ENCODE measurements around the gene TBC1D10A. TPM values are rescaled to one million over a fixed set of nuclear protein-coding genes. Genes with fewer than 3 reads are reported as not detected.
A peak's percentile ranks its signal among the peaks of the same experiment; 100 is the strongest.

Gene TBC1D10A
- total RNA-seq, 1 donor from 2014 or later: 15.3 TPM

GRCh38 chr22:30292069-30292970 lies 34.4 kb downstream of the TBC1D10A start:
- Mint-ChIP-seq H3K36me3 (peaks cover 11% of the 10 kb centered on the region), H3K27me3 (no peaks in the 10 kb centered on the region), H3K4me3 (no peak overlapping the region), H3K9me3 (no peaks in the 10 kb centered on the region), H3K4me1 (ENCODE audit: unreplicated experiment) (peaks cover 9% of the 10 kb centered on the region), H3K27ac (no peak overlapping the region)
- TF ChIP-seq CTCF (conservative IDR thresholded peaks at IDR 0.05): no peak
- DNase-seq (ENCODE audit: extremely low spot score, unreplicated experiment): no peak

- peak; percentile 69 for DNase-seq (ENCODE audit: extremely low spot score, unreplicated experiment)
- H3K9me3 Mint-ChIP-seq: no peaks in the 10 kb centered on the region
- peaks cover 11% of the 10 kb centered on the region for H3K36me3 Mint-ChIP-seq
- H3K4me1 Mint-ChIP-seq (ENCODE audit: unreplicated experiment): peaks cover 9% of the 10 kb centered on the region
- H3K4me3 Mint-ChIP-seq: no peak overlapping the region
- no peak for TF ChIP-seq CTCF (conservative IDR thresholded peaks at IDR 0.05)
- no peaks in the 10 kb centered on the region for H3K27me3 Mint-ChIP-seq
- H3K27ac Mint-ChIP-seq: no peak overlapping the region
These were observed 35.5 kb downstream of the TBC1D10A start for GRCh38 chr22:30291058-30291892.

- DNase-seq (ENCODE audit: extremely low spot score, unreplicated experiment): no peak
- Mint-ChIP-seq H3K27me3 (no peaks in the 10 kb centered on the region), H3K4me1 (ENCODE audit: unreplicated experiment) (peaks cover 9% of the 10 kb centered on the region), H3K9me3 (no peaks in the 10 kb centered on the region), H3K4me3 (peak overlapping the region; percentile 87), H3K36me3 (peaks cover 11% of the 10 kb centered on the region), H3K27ac (peak overlapping the region; percentile 66)
- no peak for TF ChIP-seq CTCF (conservative IDR thresholded peaks at IDR 0.05)
These were observed 36.2 kb downstream of the TBC1D10A start for GRCh38 chr22:30290342-30291057.

- peak overlapping the region; percentile 66 for H3K27ac Mint-ChIP-seq
These were observed 36.8 kb downstream of the TBC1D10A start for GRCh38 chr22:30289980-30290313.

More at GRCh38 chr22:30289980-30290313, 36.8 kb downstream of the TBC1D10A start:
- no peak for TF ChIP-seq CTCF (conservative IDR thresholded peaks at IDR 0.05)
- H3K9me3 Mint-ChIP-seq: no peaks in the 10 kb centered on the region
- peak overlapping the region; percentile 87 for H3K4me3 Mint-ChIP-seq
- H3K36me3 Mint-ChIP-seq: peaks cover 11% of the 10 kb centered on the region
- H3K4me1 Mint-ChIP-seq (ENCODE audit: unreplicated experiment): peaks cover 9% of the 10 kb centered on the region
- DNase-seq (ENCODE audit: extremely low spot score, unreplicated experiment): peak; percentile 69
- no peaks in the 10 kb centered on the region for H3K27me3 Mint-ChIP-seq

Measured in type B pancreatic cell (in vitro differentiated cells).